ENCODE data around the gene SCARB2.

DNA sequence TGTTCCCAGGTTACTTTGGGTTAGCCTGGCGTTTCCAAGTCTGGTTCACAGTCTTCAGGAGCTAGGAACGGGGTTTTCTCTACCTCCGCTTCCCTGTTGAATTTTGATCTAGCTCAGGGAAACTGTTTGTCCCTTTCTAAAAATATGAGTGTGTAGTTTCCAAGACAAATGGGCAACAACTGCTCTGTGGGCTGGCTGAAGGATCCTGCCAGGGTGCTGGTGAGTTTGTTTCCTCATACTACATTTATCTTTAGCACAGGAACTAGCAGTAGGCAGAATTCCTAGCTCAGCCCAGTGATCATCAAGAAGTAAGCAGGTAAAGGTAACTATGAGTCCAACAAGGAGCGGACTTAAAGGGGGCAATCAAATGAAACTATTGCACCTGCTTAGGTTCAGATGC is 24.6 kb upstream of the SCARB2 start:
- TF ChIP-seq POLR2AphosphoS5 (IDR thresholded peaks at IDR 0.05; ENCODE audit: low read depth, low read length) (no peak), FOXP2 (optimal IDR thresholded peaks at IDR 0.05; ENCODE audit: borderline replicate concordance, extremely low read depth, extremely low read length, insufficient read depth) (no peak), SIN3A (IDR thresholded peaks at IDR 0.05; ENCODE audit: borderline replicate concordance, insufficient read depth, low read length) (no peak), TAF1 (IDR thresholded peaks at IDR 0.05; ENCODE audit: borderline replicate concordance, insufficient read depth, low read length) (no peak)
- TF ChIP-seq, protein P1, sequence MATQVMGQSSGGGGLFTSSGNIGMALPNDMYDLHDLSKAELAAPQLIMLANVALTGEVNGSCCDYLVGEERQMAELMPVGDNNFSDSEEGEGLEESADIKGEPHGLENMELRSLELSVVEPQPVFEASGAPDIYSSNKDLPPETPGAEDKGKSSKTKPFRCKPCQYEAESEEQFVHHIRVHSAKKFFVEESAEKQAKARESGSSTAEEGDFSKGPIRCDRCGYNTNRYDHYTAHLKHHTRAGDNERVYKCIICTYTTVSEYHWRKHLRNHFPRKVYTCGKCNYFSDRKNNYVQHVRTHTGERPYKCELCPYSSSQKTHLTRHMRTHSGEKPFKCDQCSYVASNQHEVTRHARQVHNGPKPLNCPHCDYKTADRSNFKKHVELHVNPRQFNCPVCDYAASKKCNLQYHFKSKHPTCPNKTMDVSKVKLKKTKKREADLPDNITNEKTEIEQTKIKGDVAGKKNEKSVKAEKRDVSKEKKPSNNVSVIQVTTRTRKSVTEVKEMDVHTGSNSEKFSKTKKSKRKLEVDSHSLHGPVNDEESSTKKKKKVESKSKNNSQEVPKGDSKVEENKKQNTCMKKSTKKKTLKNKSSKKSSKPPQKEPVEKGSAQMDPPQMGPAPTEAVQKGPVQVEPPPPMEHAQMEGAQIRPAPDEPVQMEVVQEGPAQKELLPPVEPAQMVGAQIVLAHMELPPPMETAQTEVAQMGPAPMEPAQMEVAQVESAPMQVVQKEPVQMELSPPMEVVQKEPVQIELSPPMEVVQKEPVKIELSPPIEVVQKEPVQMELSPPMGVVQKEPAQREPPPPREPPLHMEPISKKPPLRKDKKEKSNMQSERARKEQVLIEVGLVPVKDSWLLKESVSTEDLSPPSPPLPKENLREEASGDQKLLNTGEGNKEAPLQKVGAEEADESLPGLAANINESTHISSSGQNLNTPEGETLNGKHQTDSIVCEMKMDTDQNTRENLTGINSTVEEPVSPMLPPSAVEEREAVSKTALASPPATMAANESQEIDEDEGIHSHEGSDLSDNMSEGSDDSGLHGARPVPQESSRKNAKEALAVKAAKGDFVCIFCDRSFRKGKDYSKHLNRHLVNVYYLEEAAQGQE (IDR thresholded peaks at IDR 0.05; ENCODE audit: insufficient read depth in 1 of 2, low read depth in 2 of 2, low read length in 2 of 2) = no peak

Measured in PFSK-1 (cell line).